Type B pancreatic cell (in vitro differentiated cells): Measurements from ENCODE around the gene SLC41A2. TPM values are rescaled to one million over a fixed set of nuclear protein-coding genes. Genes with fewer than 3 reads are reported as not detected.
"Not testable (repeated sequence)": the region's sequence is repeated elsewhere in the genome, so short reads cannot be mapped to it uniquely, and the experiment has no call there.

ENCODE experiments used
- DNase-seq: peaks from one replicate; pipeline ENCODE4 v3.0.0; 2021; ENCODE audit warnings: mixed read lengths; ENCODE audit not compliant: unreplicated experiment; ENCODE audit errors: extremely low spot score
- H3K27ac Mint-ChIP-seq: 2 replicates; pipeline ENCODE4 v1.8.0; 2021; ENCODE audit warnings: mild to moderate bottlenecking, mixed read lengths
- H3K27me3 Mint-ChIP-seq: 2 replicates; pipeline ENCODE4 v1.8.0; 2021; ENCODE audit warnings: mixed read lengths
- H3K36me3 Mint-ChIP-seq: 2 replicates; pipeline ENCODE4 v1.8.0; 2021; ENCODE audit warnings: mixed read lengths
- H3K4me1 Mint-ChIP-seq: one replicate; pipeline ENCODE4 v1.8.0; 2021; ENCODE audit warnings: mixed read lengths; ENCODE audit not compliant: unreplicated experiment
- H3K4me3 Mint-ChIP-seq: 2 replicates; pipeline ENCODE4 v1.8.0; 2021; ENCODE audit warnings: mild to moderate bottlenecking, mixed read lengths
- H3K9me3 Mint-ChIP-seq: 2 replicates; pipeline ENCODE4 v1.8.0; 2021; ENCODE audit warnings: mixed read lengths
- CTCF ChIP-seq: fragments of 200-600 bp; sonication (generic); conservative IDR thresholded peaks from 2 replicates; pipeline ENCODE4 v1.5.0; 2021; ENCODE audit warnings: antibody characterized with exemption, mild to moderate bottlenecking
- total RNA-seq: library from RNA; stranded (reverse); gene quantifications from 2 replicates; pipeline ENCODE4 v1.2.1, GENCODE V29; 2021; ENCODE audit warnings: low replicate concordance

SLC41A2 gene
- total RNA-seq, 1 donor from 2014 or later = 11.5 TPM

GRCh38 chr12:104994336-104994735 lies 36.2 kb upstream of the SLC41A2 start:
- no peak for TF ChIP-seq CTCF
- H3K36me3 Mint-ChIP-seq = peaks cover 65% of the 10 kb centered on the region
- H3K4me3 Mint-ChIP-seq = no peak overlapping the region
- DNase-seq = no peak
- H3K27me3 Mint-ChIP-seq = no peaks in the 10 kb centered on the region
- H3K9me3 Mint-ChIP-seq = no peaks in the 10 kb centered on the region
- no peaks in the 10 kb centered on the region for H3K4me1 Mint-ChIP-seq
- no peak overlapping the region for H3K27ac Mint-ChIP-seq

DNA sequence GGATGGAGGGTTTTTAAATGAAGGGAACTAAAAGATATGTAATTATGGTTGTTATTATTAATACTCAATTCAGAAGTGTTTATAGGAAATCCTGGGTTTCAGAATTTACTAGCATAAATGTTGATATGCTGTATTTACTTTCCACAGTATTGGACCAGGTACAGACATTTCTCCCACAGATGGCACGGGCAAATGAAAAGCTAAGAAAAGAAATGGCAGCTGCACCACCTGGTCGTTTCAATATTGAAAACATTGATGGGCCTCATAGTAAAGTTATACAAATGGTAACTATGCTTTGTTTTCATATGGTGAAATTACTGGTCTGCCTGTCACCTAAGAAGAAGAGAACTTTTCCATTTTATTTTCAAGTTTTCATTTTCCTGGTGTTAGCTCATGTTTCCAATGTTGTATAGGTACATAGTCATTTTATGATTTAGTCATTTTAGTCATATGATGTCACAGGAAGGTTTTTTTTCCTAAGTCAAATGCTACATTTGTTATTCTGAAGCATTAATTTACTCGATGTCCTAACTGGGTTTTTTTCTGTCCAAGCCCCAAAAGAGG lies 33.6 kb upstream of the SLC41A2 start:
- no peak overlapping the region for H3K27ac Mint-ChIP-seq
- H3K27me3 Mint-ChIP-seq = no peaks in the 10 kb centered on the region
- DNase-seq = no peak
- peaks cover 43% of the 10 kb centered on the region for H3K36me3 Mint-ChIP-seq
- peaks cover 10% of the 10 kb centered on the region for H3K4me1 Mint-ChIP-seq
- no peak for TF ChIP-seq CTCF
- H3K9me3 Mint-ChIP-seq = no peaks in the 10 kb centered on the region
- H3K4me3 Mint-ChIP-seq = no peak overlapping the region

- Mint-ChIP-seq H3K4me1 (peaks cover 10% of the 10 kb centered on the region), H3K27ac (no peak overlapping the region), H3K9me3 (no peaks in the 10 kb centered on the region), H3K4me3 (no peak overlapping the region), H3K36me3 (peaks cover 40% of the 10 kb centered on the region), H3K27me3 (no peaks in the 10 kb centered on the region)
- TF ChIP-seq CTCF = no peak
- DNase-seq = no peak
These were observed 32.9 kb upstream of the SLC41A2 start for GRCh38 chr12:104990950-104991349.

DNA sequence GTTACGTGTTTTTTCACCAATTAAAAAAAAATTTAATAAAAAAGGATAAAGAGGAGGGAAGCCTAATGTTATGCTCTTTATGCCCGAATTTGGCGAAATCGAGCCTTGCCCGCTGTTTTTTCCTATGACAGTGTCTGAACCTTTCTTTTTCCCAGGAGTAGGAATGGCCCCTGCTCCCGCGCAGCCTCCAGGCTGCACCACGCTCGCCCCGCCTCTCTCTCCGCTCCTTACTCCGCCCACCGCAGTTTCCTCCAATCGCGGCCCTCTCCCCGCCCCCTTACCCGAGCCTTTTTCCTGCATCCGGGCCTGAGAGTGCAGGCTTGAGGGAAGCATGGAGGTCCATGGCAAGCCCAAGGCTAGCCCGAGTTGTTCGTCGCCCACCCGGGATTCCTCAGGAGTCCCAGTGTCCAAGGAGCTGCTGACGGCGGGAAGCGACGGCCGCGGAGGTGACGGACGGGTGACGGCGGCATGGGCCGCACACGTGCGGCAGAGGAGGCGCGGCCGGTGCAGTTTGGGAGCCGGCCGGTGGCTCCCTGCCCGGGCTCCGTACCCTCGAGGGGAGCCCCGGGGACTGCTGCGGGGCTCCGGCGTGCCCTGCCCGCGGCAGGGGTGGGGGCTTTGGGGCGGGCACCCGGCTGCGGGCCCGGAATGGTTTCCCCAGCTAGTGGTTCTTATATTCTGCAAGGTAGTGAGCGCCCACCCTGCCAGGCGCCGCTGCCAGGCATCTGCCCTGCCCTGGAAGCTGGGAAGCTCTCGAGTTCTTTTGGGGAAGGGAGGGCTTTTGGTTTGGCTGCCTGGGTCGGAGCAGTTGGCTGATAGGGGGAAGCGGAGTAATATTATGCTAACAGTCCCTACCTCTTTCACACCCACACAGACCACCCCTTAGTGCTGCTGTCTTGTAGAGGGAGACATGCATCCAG lies 28.2 kb upstream of the SLC41A2 start, which contains the start of gene NOPCHAP1:
Gene NOPCHAP1, plus strand, starts transcription at position 295 of the 920 bp plus-strand sequence. Its CDS starts 37 bp downstream, at position 332.
- Mint-ChIP-seq H3K4me3 (peak within 1 kb of the TSS; percentile 90), H3K4me1 (peaks cover 10% of the 10 kb centered on the region), H3K27me3 (no peaks in the 10 kb centered on the region), H3K9me3 (no peaks in the 10 kb centered on the region), H3K27ac (peak within 1 kb of the TSS; percentile 66), H3K36me3 (peaks cover 20% of the 10 kb centered on the region)
- peak; percentile 86 for DNase-seq
- no peak for TF ChIP-seq CTCF

- no peak overlapping the region for H3K27ac Mint-ChIP-seq
- no peaks in the 10 kb centered on the region for H3K27me3 Mint-ChIP-seq
- H3K9me3 Mint-ChIP-seq = no peaks in the 10 kb centered on the region
- peak; percentile 4 for TF ChIP-seq CTCF
- DNase-seq = no peak
- H3K36me3 Mint-ChIP-seq = peaks cover 11% of the 10 kb centered on the region
- peak overlapping the region; percentile 90 for H3K4me3 Mint-ChIP-seq
- H3K4me1 Mint-ChIP-seq = peaks cover 10% of the 10 kb centered on the region
These were observed 27.1 kb upstream of the SLC41A2 start for GRCh38 chr12:104985206-104985605.

- not testable (repeated sequence) for DNase-seq, H3K27ac Mint-ChIP-seq, H3K4me3 Mint-ChIP-seq, H3K4me1 Mint-ChIP-seq, H3K36me3 Mint-ChIP-seq, H3K27me3 Mint-ChIP-seq, H3K9me3 Mint-ChIP-seq
These were observed 19.6 kb upstream of the SLC41A2 start for GRCh38 chr12:104977688-104978087.
